ENCODE data around the gene SLC6A16. TPM values are rescaled to one million over a fixed set of nuclear protein-coding genes. Genes with fewer than 3 reads are reported as not detected.
"Not testable (repeated sequence)": the region's sequence is repeated elsewhere in the genome, so short reads cannot be mapped to it uniquely, and the experiment has no call there.

SLC6A16 gene
- polyA plus RNA-seq, 12 donors: 0.72 to 2.1 (median 1.7) TPM; not detected in 2

DNA sequence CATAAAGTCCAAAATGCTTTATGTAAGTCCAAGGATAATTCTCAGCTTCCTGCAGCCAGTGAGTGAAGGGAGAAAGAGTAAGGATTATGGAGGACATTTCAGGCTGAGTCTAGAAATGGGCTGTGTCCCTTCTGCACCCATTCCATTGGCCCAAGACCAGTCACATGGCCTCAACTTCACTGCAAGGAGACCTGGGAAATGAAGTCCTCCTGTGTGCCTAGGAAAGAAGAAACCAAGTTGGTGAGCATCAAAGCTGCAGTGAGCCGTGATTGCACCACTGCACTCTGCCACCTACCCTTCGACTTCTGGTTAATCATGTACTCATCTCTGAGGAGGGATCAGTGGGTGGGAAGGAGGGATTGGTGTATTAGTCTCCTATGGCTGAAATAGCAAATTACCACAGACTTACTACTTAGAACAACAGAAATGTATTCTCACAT, 6.6 kb upstream of the SLC6A16 start:
- no peak for DNase-seq

DNA sequence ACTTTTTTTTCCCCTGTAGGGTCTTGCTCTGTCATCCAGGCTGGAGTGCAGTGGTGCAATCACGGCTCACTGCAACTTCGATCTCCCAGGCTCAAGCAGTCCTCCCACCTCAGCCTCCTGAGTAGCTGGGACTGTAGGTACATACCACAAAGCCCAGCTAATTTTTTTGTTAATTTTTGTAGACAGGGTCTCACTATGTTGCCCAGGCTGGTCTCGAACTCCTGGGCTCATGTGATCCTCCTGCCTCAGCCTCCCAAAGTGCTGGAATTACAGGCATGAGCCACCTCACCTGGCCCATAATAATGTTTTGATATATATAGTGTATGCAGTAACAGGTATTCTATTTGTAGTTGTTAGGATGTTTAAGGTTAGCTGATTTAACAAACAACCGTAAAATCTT, 6.2 kb upstream of the SLC6A16 start:
- DNase-seq: not testable (repeated sequence)

DNA sequence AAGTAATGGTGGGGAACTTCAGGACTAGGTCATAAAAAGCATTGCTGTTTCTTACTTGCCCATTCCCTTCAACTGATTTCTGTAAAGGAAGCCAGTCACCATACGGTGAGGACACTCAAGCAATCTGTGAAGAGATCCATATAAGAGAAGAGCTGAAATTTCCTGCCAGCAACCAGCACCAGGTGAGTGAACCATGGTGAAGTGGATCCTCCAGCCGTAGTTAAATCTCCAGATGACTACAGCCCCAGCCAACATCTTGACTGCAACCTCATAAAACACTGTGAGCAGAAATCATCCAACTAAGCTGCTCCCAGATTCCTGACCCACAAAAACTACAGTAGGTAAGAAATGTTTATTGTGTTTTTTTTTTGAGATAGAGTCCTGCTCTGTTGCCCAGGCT, 3.8 kb upstream of the SLC6A16 start:
- no peak for DNase-seq

GRCh38 chr19:49327878-49328544, 3.0 kb upstream of the SLC6A16 start:
- no peak for DNase-seq

- no peak for DNase-seq
Observed at GRCh38 chr19:49326165-49326704, 1.2 kb upstream of the SLC6A16 start.

- DNase-seq: not testable (repeated sequence)
Observed at GRCh38 chr19:49325756-49326155, 765 bp upstream of the SLC6A16 start.

GRCh38 chr19:49318296-49318695, 6.7 kb downstream of the SLC6A16 start:
- DNase-seq: no peak

GRCh38 chr19:49316284-49316683, 8.7 kb downstream of the SLC6A16 start:
- no peak for DNase-seq

- no peak for DNase-seq
Observed at GRCh38 chr19:49315111-49315510, 9.9 kb downstream of the SLC6A16 start.

DNA sequence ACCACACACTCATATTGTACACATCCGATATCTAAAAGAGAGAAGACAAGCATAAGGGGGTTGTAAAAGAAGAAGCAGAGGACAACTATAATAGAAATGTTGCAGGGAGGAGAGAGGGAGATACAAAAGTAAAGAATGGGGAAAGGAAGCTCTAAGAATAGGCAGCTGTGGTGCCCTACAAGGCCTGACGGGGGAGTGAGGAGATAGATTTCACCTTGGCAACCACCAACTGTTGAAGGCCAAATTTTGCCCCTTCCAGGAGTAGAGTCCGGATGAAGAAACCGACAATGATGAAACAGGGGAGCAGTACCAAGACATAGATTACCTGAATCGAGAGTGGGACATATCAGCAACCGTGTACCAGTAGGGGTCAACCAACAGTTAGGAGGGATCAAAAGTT, 15.9 kb downstream of the SLC6A16 start:
- no peak for DNase-seq

- not testable (repeated sequence) for DNase-seq
Observed at GRCh38 chr19:49306734-49307133, 18.3 kb downstream of the SLC6A16 start.

GRCh38 chr19:49301866-49302252, 23.1 kb downstream of the SLC6A16 start:
- no peak for DNase-seq

- peak; percentile 42 for DNase-seq
Observed at GRCh38 chr19:49301165-49301865, 23.7 kb downstream of the SLC6A16 start.

- DNase-seq: not testable (repeated sequence)
Observed at GRCh38 chr19:49298653-49299052, 26.3 kb downstream of the SLC6A16 start.

DNA sequence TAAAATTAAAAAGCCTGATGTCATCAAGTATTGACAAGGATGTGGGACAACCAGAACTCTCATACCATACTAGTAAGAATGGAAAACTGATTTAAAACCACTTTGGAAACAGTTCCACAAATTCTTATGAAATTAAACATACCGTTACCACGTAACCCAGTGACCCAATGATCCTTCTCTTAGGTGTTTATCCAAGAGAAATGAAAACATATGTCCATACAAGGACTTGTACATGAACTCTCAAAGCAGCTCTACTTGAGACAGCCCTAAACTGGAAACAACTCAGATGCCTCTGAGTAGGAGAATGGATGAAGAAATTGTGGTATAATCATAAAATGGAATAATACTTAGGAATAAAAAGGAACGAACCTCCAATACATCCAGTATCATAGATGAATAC, 27.6 kb downstream of the SLC6A16 start:
- DNase-seq: no peak

GRCh38 chr19:49295208-49295880, 29.6 kb downstream of the SLC6A16 start:
- no peak for DNase-seq

GRCh38 chr19:49294401-49294800, 30.6 kb downstream of the SLC6A16 start:
- DNase-seq: no peak

- DNase-seq: no peak
Observed at GRCh38 chr19:49290517-49290916, 34.5 kb downstream of the SLC6A16 start.

DNA sequence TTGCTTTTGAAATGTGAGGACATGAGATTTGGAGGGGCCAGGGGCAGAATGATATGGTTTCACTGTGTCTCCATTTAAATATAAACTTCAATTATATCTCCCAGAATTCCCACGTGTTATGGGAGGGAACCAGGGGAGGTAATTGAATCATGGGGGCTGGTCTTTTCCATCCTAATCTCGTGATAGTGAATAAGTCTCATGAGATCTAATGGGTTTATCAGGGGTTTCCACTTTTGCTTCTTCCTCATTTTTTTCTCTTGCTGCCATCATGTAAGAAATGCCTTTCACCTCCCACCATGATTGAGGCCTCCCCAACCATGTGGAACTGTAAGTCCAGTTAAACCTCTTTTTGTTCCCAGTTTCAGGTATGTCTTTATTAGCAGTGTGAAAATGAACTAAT, 35.7 kb downstream of the SLC6A16 start:
- DNase-seq: not testable (repeated sequence)

DNA sequence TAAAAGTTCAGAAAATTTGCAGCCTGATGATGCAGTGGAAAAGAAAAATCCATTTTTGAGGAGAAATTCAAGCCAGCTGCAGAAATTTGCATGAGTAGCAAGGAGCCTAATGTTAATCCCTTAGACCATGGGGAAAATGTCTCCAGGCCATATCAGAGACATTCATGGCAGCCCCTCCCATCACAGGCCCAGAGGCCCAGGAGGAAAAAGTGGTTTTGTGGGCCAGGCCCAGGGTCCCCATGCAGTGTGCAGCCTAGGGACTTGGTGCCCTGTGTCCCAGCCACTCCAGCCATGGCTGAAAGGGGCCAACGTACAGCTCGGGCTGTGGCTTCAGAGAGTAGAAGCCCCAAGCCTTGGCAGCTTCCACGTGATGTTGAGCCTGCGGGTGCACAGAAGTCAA, 36.8 kb downstream of the SLC6A16 start:
- DNase-seq: not testable (repeated sequence)

DNA sequence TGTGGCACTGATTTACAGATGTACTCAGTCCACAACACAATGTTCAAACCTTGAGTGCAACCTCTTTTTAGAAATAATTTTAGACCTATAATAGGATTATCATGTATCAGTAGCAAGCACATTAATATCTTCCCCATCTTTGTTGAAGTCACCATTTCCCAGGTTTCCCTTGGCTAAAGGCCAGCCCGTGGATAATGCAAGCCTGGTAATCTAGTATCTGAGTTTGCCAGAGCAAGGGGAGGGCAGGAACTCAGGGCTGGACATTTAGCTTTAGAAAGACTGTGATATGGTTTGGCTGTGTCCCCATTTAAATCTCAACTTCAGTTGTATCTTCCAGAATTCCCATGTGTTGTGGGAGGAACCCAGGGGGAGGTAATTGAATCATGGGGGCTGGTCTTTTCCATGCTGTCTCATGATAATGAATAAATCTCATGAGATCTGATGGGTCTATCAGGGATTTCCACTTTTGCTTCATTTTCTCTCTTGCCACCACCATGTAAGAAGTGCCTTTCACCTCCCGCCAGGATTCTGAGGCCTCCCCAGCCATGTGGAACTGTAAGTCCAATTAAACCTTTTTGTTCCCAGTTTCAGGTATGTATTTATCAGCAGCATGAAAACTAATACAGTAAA, 37.7 kb downstream of the SLC6A16 start:
- DNase-seq: no peak

DNA sequence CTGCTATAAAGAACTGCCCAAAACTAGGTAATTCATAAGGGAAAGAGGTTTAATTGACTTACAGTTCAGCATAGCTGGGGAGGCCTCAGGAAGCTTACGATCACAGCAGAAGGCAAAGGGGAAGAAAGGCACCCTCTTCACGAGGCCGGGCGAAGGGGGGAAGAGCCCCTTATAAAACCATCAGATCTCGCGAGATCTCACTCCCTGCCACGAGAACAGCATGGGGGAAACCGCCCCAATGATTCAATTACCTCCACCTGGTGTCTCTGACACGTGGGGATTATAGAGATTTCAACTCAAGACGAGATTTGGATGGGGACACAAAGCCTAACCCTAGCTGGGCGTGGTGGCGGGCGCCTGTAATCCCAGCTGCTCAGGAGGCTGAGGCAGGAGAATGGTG, 42.8 kb downstream of the SLC6A16 start:
- no peak for DNase-seq
